GM19438 (cell line): ENCODE data around the gene ANKRD34A.

Experiments used
- ATAC-seq: cut with Tn5 transposase; IDR thresholded peaks from one replicate; pipeline ENCODE4 v1.9.1; 2021; ENCODE audit warnings: low read depth; ENCODE audit not compliant: unreplicated experiment

Gene ANKRD34A

DNA sequence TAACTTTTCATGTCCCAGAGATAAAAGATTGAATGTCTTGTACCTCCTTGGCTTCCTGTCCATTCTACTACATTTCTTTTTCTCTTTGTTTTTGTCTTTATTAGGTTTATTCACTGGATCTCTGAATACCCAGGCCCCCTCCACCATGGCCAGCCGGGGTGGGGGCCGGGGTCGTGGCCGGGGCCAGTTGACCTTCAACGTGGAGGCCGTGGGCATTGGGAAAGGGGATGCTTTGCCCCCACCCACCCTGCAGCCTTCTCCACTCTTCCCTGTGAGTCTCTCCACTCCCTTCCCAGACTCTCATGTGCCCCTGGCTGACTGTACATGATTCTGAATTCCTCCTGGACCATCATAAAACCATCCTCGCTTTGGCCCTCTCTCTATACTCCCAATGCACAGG is 10.3 kb upstream of the ANKRD34A start:
- no peak for ATAC-seq

DNA sequence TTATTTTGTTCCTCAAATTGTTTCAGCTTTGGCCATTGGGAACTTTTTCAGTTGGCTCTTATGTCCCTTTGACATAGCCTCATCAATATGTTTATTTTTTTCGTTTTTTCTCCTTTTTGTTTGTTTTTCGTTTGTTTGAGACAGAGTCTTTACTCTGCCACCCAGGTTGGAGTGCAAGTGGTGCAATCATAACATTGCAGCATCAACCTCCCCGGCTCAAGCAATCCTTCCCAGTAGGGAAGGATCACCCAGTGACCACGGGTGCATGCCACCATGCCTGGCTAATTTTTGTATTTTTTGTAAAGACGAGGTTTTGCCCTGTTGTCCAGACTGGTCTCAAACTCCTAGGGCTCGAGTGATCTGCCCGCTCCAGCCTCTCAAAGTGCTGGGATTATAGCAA is 8.2 kb upstream of the ANKRD34A start:
- no peak for ATAC-seq

- no peak for ATAC-seq
Observed at GRCh38 chr1:145967288-145967687, 2.9 kb upstream of the ANKRD34A start.

DNA sequence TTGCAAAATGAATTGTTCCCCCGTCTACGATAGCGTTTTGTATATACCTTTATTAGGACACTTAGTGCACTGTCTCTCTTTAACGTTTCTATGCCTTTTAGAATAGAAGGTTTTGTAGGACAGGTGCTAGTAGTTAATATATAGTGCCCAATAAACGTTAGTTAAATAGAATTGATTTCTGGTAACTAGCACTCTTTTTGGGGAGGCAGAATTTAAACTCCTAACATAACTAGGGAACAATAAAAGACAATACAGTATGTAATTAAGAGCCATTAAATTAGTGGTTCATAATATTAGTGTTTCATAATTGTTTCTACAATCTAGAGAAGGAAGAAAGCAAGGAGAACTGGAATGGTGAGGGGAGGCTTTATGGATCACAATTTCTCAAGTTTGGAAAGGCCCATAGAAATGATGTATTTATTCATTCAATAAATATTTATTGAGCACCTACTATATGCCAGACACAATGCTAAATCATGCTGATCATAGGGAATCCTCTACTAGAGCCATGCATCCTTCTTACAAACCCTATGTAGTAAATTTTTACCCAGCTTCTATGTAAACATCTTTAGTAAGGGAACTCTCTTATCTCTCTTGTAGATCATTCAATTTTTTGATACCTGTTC is 857 bp upstream of the ANKRD34A start:
- no peak for ATAC-seq

- no peak for ATAC-seq
Observed at GRCh38 chr1:145963265-145964019, 933 bp downstream of the ANKRD34A start.

GRCh38 chr1:145962157-145963102 is 1.9 kb downstream of the ANKRD34A start:
- ATAC-seq = no peak

DNA sequence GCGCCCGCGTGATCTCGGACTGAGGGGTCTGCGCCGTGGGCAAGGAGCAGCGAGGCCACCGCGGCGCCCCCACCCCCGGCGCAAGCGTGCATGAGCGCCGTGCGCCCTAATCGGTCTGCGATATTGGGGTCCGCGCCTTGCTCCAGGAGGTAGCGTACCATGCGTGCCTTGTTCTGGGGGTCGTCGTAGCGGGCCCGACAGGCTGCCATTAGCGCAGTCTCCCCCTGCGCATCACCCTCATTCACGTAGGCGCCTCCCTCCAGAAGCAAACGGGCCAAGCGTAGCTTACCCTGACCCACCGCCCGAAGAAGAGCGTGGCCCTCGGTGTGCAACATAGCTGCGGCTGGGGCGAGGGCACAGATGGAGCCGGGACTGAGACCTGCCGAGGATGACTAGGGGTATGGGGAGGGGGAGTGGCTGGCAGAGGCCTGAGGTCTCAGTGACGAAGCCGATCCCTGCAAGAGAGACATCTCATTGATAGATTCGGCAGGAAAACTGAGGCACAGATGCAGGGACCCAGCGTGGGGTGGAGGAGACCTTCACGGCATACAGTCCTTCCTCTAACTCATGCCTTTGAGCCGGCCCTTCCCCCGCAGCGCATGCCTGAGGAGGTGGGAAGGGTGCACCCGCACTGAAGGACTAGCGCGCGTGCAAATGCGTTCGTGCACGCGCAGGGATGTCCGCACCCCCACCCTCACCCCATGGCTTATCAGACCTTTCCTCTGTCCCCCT is 2.8 kb downstream of the ANKRD34A start:
- no peak for ATAC-seq

DNA sequence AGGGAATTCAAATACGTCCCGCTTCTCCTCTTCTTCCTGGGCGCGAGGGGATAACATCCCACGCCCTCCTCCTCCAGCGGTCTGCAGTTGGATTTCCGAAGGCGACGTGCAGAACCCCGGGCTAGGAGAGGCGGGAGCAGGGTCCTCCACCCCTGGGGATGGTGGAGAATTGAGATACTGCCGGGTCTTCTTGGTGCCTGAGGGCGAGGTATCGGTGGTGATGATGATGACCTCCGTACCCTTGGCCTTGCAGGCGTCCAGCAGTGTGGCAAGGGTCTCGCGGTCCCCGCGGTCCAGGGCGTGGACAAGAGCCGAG is 3.3 kb downstream of the ANKRD34A start:
- no peak for ATAC-seq

- ATAC-seq = no peak
Observed at GRCh38 chr1:145960468-145961108, 3.8 kb downstream of the ANKRD34A start.

GRCh38 chr1:145959957-145960467 is 4.4 kb downstream of the ANKRD34A start:
- no peak for ATAC-seq

DNA sequence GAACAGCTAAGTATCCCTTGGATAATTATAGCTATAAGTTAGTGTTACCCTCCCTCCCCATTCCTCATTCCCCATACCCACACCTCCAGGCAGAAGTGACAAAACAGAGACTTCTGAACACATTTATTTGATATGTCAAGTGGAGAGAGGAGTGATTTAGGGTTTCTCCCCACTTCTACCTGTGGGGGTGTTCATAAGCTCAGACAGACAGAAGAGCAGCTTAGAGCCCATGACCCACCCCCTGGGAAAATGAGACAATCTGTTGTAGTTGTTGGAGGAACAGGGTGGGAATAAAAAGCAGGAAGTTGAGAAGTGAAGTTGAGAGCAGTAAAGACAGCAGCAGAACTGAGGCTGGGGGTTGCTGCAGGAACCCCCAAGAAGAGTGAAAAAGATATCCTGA is 5.0 kb downstream of the ANKRD34A start:
- ATAC-seq = no peak

- ATAC-seq = no peak
Observed at GRCh38 chr1:145958734-145959133, 5.6 kb downstream of the ANKRD34A start.

DNA sequence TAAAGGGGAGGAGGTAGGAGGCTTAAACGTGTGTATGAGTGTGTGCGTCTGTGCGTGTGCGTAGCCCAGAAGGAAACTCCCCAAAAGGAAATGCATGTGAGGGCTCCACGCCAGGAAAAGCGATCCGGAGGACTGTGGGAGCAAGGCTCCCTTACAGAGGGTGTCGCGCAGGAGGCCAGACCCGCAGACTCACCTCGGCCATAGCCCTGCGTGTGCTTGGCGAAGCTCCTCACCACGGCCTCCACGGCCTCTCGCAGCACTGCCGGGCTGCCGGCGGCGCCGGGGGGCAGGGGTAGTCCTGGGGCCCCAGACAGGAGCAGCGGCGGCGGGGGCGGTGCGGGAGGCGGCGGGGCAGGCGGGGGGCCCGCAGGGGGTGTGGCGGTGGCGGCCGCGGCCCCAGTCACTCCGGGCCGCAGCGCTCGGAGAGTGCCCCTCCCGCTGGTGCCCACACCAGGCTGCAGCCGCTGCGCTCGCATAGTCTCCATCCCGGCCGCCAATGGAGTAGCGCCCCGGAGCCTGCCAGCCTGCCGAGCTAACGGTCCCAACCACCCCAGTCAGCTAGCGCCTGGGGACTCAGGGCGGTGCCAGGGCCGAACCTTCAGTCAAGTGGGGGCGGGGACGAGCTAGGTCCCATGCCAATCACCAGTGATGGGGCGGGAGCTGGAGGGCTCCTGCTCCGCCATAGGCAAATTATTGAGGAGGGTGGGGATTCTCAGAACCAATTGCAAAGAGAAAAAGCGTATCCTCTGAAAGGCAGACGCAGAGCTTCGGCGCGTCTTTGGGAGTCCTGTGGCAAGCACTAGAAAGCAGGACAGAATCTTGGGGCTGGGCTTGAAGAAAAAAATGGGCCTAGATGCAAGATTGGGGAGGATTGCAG is 6.7 kb downstream of the ANKRD34A start, which contains the start of gene LIX1L:
Gene LIX1L (minus strand): TSS at position 575 of the 877 bp plus-strand sequence. CDS start 90 bp downstream, at position 485.
- ATAC-seq = peak; percentile 84

DNA sequence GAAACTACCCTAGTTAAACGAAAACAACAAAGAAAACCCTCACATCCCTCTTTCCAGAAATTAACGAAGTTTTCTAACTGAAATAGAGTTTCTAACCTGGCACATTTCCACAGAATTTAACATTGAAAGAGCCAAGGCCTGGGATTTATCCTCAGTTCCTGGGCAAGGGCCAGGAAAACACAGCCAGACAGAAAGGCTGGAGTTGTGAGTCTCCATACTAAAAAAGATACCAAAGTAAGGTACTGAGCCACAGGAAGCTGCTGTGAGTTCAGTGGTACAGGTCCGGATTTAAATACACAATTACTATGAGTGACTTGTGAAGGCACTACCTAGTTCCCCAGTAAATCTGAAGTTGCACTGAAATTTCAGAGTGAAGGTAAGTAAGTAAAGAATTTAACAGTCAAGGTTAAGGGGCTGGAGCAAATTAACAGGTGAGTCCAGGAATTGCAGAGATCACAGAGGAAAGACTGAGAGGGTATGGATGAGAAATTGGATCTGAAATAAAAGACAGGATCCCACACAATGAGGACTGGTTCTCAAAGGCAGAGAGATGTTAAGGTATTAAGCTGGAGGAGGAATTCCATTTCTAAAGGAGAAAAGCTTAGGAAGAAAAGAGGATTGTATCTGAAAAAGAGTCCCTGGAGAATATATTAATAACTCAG is 7.5 kb downstream of the ANKRD34A start:
- no peak for ATAC-seq

DNA sequence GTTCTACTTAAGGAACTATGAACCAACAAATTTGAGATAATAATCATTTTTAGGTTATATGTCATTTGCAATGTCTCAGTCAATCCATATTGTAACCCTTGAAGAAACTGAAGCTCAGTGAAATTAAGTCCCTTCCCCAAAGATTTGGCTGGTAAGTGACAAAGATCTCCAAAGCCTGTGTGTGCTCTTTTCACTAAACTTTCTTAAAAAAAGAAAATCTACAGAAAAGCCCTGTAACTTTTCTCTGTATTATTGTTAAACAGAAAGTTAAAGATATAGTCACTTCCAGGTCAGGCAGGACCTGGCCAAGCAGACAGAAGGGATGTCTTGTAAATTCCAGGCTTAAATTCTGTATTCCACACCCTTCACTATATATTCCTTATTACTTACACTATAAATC is 8.0 kb downstream of the ANKRD34A start:
- no peak for ATAC-seq

- no peak for ATAC-seq
Observed at GRCh38 chr1:145955436-145955835, 8.9 kb downstream of the ANKRD34A start.

GRCh38 chr1:145953861-145954260 is 10.5 kb downstream of the ANKRD34A start:
- ATAC-seq = no peak

- no peak for ATAC-seq
Observed at GRCh38 chr1:145952903-145953302, 11.5 kb downstream of the ANKRD34A start.
